Measurements from ENCODE around the gene XYLB.

Gene XYLB

DNA sequence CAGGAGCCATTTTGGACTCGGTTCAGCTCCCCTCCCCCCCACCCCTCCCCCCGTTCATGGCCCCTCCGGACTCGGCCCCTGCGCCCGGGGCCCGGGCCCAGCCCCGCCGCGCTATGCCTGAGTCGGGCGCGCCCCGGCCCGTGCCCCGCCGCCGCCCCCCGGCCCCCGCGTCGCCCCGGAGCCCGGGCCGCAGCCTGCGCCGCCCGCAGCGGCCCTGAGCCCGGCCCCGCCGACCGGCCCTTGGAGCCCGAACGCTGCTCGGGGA is 107.3 kb downstream of the XYLB start:
- peaks cover 4% of the 10 kb centered on the region; the same call in 1 of the 2 replicates for H3K36me3 ChIP-seq (ENCODE audit: insufficient read depth, low read length)
- no peaks in the 10 kb centered on the region for H3K9me3 ChIP-seq (ENCODE audit: insufficient read depth, low read length, severe bottlenecking)
- peaks cover 49% of the 10 kb centered on the region for H3K79me2 ChIP-seq (ENCODE audit: insufficient read depth, low read length)
- ATAC-seq (ENCODE audit: insufficient read depth, low read depth) (no peak), DNase-seq (no peak)
- TF ChIP-seq, protein P1, sequence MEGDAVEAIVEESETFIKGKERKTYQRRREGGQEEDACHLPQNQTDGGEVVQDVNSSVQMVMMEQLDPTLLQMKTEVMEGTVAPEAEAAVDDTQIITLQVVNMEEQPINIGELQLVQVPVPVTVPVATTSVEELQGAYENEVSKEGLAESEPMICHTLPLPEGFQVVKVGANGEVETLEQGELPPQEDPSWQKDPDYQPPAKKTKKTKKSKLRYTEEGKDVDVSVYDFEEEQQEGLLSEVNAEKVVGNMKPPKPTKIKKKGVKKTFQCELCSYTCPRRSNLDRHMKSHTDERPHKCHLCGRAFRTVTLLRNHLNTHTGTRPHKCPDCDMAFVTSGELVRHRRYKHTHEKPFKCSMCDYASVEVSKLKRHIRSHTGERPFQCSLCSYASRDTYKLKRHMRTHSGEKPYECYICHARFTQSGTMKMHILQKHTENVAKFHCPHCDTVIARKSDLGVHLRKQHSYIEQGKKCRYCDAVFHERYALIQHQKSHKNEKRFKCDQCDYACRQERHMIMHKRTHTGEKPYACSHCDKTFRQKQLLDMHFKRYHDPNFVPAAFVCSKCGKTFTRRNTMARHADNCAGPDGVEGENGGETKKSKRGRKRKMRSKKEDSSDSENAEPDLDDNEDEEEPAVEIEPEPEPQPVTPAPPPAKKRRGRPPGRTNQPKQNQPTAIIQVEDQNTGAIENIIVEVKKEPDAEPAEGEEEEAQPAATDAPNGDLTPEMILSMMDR (IDR thresholded peaks at IDR 0.05; ENCODE audit: borderline replicate concordance, extremely low read depth, low read length, poor library complexity, severe bottlenecking): no peak
- TF ChIP-seq EZH2 (IDR thresholded peaks at IDR 0.05; ENCODE audit: borderline replicate concordance, low read depth, low read length, severe bottlenecking): no peak
- peaks cover 22% of the 10 kb centered on the region for H3K4me1 ChIP-seq (ENCODE audit: insufficient read depth, low read length)
- H4K20me1 ChIP-seq (ENCODE audit: insufficient read depth, low read length): peaks cover 35% of the 10 kb centered on the region
- H3K4me2 ChIP-seq (ENCODE audit: insufficient read depth, low read length): peak overlapping the region; percentile 95
- peak overlapping the region; percentile 97 for H3K9ac ChIP-seq (ENCODE audit: low read depth, low read length)
- H3K27ac ChIP-seq (ENCODE audit: low read length): peak overlapping the region; percentile 54
- H3K4me3 ChIP-seq (ENCODE audit: low read depth in 1 of 2, low read length in 2 of 2): peak overlapping the region; percentile 69; a peak in 3 of 4 replicates
- H2AFZ ChIP-seq (ENCODE audit: low read depth, low read length): peak overlapping the region; percentile 77
- no peaks in the 10 kb centered on the region for H3K27me3 ChIP-seq (ENCODE audit: insufficient read depth, low read length, poor library complexity)

DNA sequence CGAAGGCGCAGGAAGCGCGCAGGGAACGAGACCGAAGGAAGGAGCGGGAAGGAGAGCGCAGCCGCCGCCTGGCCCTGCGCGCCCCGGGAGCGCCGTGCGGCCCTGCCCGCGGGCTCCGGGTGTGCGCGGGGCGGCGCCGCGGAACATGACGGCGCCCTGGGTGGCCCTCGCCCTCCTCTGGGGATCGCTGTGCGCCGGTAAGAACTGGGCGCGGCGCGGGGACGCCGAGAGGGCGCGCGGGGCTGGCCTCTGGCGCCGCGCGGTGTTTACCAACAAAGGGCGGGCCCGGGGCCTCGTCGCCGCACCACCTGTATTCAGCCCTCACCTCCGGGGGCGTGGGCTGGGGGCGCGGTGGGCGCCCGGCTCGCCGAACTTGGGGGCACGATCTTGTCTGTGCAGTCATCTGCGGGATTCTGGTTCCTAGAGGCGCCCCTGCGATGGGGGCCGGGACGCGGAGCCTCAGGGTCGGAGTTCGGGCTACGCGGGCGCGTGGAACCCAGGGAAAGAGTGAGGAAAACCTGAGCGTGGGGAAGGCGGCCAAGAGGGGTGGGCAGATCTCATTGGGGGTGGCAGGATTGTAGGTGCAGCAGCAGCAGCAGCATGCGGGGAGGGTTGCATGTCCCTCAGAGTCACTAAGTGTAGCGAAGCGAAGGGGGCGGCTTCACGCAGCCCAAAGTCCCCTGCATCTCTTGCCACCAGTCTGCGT is 107.7 kb downstream of the XYLB start:
- Histone ChIP-seq H3K4me3 (ENCODE audit: low read depth in 1 of 2, low read length in 2 of 2) (peak overlapping the region; percentile 69), H3K79me2 (ENCODE audit: insufficient read depth, low read length) (peaks cover 54% of the 10 kb centered on the region), H4K20me1 (ENCODE audit: insufficient read depth, low read length) (peaks cover 40% of the 10 kb centered on the region), H3K9me3 (ENCODE audit: insufficient read depth, low read length, severe bottlenecking) (no peaks in the 10 kb centered on the region), H3K4me1 (ENCODE audit: insufficient read depth, low read length) (peaks cover 22% of the 10 kb centered on the region), H2AFZ (ENCODE audit: low read depth, low read length) (peak overlapping the region; percentile 77), H3K4me2 (ENCODE audit: insufficient read depth, low read length) (peak overlapping the region; percentile 95), H3K27ac (ENCODE audit: low read length) (peak overlapping the region; percentile 54), H3K36me3 (ENCODE audit: insufficient read depth, low read length) (peaks cover 7% of the 10 kb centered on the region; the same call in 1 of the 2 replicates), H3K9ac (ENCODE audit: low read depth, low read length) (peak overlapping the region; percentile 97), H3K27me3 (ENCODE audit: insufficient read depth, low read length, poor library complexity) (no peaks in the 10 kb centered on the region)
- DNase-seq (peak; percentile 43), ATAC-seq (ENCODE audit: insufficient read depth, low read depth) (peak; percentile 44)
- TF ChIP-seq, protein P1 (IDR thresholded peaks at IDR 0.05; ENCODE audit: borderline replicate concordance, extremely low read depth, low read length, poor library complexity, severe bottlenecking): peak; percentile 5
- no peak for TF ChIP-seq EZH2 (IDR thresholded peaks at IDR 0.05; ENCODE audit: borderline replicate concordance, low read depth, low read length, severe bottlenecking)

DNA sequence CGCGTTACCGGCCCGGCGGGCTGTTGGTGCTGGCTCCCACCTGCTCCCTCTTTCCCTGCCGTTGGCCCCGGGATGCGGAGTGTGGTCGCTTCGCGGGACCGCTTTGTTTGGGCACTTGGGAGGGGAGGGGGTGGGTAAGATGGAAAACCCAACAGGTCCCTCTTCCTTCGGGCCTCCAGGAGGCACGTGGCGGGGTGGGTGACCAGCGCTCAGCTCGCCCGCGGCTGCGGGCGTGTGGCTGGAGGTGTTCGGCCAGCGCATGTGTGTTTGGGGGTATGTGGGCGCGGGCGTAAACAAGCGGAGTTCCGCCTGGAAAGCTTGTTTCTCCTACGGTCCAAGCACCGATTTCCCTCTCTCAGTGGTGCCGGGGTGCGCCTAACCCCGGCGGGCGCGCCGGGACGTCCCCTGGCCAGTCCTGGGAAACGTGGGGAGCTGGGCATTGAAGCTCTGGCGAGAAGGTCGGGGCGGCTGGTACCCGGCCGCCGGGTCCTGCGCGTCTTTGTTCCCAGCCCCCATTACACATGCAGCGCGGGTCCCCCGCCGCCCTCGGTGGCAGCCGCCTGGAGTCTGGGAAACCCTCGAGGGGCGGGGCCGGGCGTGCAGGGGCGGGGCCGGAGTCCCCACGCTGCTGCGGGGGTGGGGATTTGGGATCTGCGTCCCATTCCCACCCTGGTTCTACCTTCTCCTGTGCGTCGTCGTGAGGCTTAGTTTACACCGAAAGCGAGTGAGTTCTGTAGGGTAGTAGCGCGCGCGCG is 108.5 kb downstream of the XYLB start:
- TF ChIP-seq EZH2 (IDR thresholded peaks at IDR 0.05; ENCODE audit: borderline replicate concordance, low read depth, low read length, severe bottlenecking): no peak
- TF ChIP-seq, protein P1 (IDR thresholded peaks at IDR 0.05; ENCODE audit: borderline replicate concordance, extremely low read depth, low read length, poor library complexity, severe bottlenecking): no peak
- peak overlapping the region; percentile 95 for H3K4me2 ChIP-seq (ENCODE audit: insufficient read depth, low read length)
- H4K20me1 ChIP-seq (ENCODE audit: insufficient read depth, low read length): peaks cover 47% of the 10 kb centered on the region
- ATAC-seq (ENCODE audit: insufficient read depth, low read depth) (peak; percentile 63), DNase-seq (peak; percentile 74)
- peaks cover 7% of the 10 kb centered on the region; the same call in 1 of the 2 replicates for H3K36me3 ChIP-seq (ENCODE audit: insufficient read depth, low read length)
- H3K9ac ChIP-seq (ENCODE audit: low read depth, low read length): peak overlapping the region; percentile 97
- H3K9me3 ChIP-seq (ENCODE audit: insufficient read depth, low read length, severe bottlenecking): no peaks in the 10 kb centered on the region
- H3K27me3 ChIP-seq (ENCODE audit: insufficient read depth, low read length, poor library complexity): no peaks in the 10 kb centered on the region
- peaks cover 61% of the 10 kb centered on the region for H3K79me2 ChIP-seq (ENCODE audit: insufficient read depth, low read length)
- H3K4me1 ChIP-seq (ENCODE audit: insufficient read depth, low read length): peaks cover 22% of the 10 kb centered on the region
- peak overlapping the region; percentile 77 for H2AFZ ChIP-seq (ENCODE audit: low read depth, low read length)
- peak overlapping the region; percentile 69 for H3K4me3 ChIP-seq (ENCODE audit: low read depth in 1 of 2, low read length in 2 of 2)
- H3K27ac ChIP-seq (ENCODE audit: low read length): peak overlapping the region; percentile 54

Data from DND-41 (cell line).